Skin epidermis (tissue), 12 donors: ENCODE measurements around the gene COLQ.
A peak's percentile ranks its signal among the peaks of the same experiment; 100 is the strongest.
"Not testable (repeated sequence)": the region's sequence is repeated elsewhere in the genome, so short reads cannot be mapped to it uniquely, and the experiment has no call there.

Source experiments
- H3K27ac ChIP-seq, 21 experiments: fragments of 200-600 bp; sonication (generic) in 11 of 21; one replicate each; pipeline ENCODE4 v1.5.0; 2020; ENCODE audit warnings: mild to moderate bottlenecking in 3 of 21, inconsistent platforms in 2 of 21, moderate library complexity in 2 of 21
- H3K4me3 ChIP-seq, 7 experiments: fragments of 200-600 bp; sonication (generic) in 2 of 7; one replicate each; pipeline ENCODE4 v1.5.0; 2020; ENCODE audit warnings: inconsistent platforms in 2 of 7, mild to moderate bottlenecking in 2 of 7, moderate library complexity in 1 of 7

COLQ gene

DNA sequence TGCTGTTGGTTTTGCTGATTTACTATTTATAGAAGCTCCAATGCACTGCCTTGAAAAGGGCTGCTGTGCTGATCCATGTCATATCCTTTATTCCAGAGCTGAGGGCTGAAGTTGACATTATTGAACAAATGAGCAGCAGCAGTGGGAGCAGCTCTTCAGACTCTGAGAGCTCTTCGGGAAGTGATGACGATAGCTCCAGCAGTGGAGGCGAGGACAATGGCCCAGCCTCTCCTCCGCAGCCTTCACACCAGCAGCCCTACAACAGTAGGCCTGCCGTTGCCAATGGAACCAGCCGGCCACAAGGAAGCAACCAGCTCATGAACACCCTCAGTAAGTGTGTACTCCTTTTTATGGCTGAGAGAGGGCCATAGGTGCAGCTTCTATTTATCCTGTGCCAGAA, 85.3 kb downstream of the COLQ start:
- Histone ChIP-seq H3K27ac (no peak overlapping the region), H3K4me3 (no peak overlapping the region)

DNA sequence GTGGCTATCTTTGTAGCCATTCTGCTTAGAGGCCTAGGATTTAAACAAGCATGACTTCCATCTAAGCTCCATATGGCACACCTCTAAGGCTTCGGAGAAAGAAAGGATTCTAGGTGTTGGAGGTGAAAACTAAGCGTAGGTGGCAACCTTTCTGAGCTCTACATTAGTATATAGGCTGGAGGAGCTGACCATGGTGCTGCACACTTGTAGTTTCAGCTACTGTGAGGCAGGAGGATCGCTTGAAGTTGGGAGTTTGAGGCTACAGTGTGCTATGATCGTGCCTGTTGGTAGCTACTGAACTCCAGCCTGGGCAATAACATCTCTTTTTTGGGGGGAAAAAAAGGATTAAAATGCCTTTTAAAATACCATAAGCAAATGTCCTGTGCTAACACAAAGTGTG, 86.8 kb downstream of the COLQ start:
- Histone ChIP-seq H3K27ac (no peak overlapping the region), H3K4me3 (no peak overlapping the region)

DNA sequence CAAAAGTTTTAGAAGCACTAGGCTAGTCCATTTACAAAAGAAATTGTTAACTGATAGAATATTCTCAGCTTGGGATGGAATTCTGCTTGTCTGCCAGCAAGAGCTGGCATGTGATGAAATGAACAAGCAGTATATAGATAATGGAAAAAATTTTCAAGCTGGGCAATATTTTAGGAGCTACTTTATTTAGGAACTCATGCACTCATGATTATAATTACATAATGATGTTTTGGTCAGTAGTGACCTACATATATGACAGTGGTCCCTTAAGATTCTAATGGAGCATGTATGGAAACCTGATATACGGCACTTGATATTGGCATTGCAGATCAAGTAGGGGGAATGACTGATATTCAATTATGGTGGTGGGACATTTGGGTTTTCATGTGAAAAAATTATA, 88.0 kb downstream of the COLQ start:
- H3K27ac ChIP-seq = no peak overlapping the region
- H3K4me3 ChIP-seq = no peak overlapping the region

DNA sequence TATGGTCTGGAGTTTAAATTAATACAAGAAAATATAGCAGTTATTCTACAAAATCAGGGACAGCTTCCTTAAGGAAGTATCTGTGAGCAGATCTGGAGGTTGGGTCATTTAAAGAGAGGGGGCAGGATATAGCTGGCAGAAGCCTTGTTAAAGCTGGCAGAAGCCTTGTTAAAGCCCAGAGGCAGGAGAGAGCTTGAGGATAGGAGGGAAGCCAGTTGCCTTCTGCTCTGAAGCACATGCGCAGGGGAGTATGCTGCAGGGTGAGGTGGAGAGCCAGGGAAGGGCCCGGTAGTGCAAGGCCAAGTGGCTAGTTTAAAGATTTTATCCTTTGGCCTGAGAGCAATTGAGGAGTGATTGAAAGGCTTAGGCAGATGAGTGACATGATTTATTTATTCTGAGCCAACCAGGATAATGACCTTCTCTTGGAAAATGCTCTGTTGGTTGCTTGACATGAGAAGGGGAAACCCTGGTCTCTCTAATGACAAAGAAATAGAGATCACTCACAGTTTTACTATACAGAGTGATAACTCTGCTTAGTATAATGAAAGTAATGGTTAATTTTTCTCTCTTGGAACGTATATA, 90.2 kb downstream of the COLQ start:
- no peak overlapping the region for H3K4me3 ChIP-seq
- no peak overlapping the region for H3K27ac ChIP-seq

GRCh38 chr3:15430624-15431023, 90.9 kb downstream of the COLQ start:
- Histone ChIP-seq H3K27ac (no peak overlapping the region), H3K4me3 (no peak overlapping the region)

- peak overlapping the region in 4 of 21 experiments; percentile 64 to 93 (median 86) for H3K27ac ChIP-seq
- H3K4me3 ChIP-seq = peak overlapping the region in 3 of 7 experiments; percentile 73 to 87 (median 77)
These were observed 92.4 kb downstream of the COLQ start for GRCh38 chr3:15429080-15429479.

DNA sequence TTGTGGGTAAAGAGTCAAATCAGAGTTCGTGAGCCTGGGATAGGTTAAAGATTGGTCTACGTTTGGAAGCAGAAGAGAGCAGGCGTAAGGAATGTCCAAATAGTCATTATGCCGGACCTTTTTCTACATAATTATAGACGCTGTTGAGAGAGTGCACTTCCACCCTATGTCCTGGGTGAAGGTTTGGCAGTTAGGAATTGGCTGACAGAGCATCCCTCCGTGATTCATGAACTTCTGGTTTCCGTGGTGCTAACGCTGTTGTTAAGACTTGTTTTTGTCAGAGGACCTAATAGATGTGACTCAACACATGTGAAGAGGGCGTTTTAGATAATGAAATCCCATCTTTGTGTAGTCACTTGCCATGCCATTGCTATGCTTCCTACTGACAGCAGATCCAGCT, 93.0 kb downstream of the COLQ start:
- Histone ChIP-seq H3K27ac (peak overlapping the region in 18 of 21 experiments; percentile 76 to 95 (median 91)), H3K4me3 (peak overlapping the region; percentile 63 to 93 (median 77))

DNA sequence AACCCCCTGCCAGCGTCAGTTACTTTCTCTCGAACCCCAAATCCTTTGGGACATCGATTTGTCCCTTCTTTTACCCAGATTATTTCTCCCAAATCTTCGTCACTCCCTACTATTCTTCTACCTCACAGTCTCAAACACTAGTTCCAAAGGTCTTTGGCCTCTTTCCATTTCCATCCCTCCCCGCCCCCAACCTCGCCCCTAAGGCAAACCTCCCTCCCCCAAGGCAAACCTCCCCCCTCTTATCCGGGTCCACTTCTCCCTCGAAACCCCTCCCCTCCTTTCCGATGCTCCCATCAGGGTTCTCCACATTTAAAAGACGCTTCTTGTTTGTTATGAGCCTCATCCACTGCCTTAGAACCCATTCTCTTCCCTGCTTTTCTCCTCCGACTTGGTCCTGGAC, 93.5 kb downstream of the COLQ start:
- Histone ChIP-seq H3K4me3 (peak overlapping the region; percentile 63 to 93 (median 77)), H3K27ac (peak overlapping the region; percentile 76 to 95 (median 90))

GRCh38 chr3:15427182-15427880, 94.2 kb downstream of the COLQ start, which contains the start of the genes EAF1 and METTL6:
Gene EAF1 (plus strand): TSS chr3:15427598. CDS start chr3:15427780, 182 bp downstream.
Gene METTL6 (minus strand): TSS chr3:15427544. CDS start chr3:15426511, 1,033 bp downstream.
- peak within 1 kb of the TSS; percentile 76 to 95 (median 90) for H3K27ac ChIP-seq
- peak within 1 kb of the TSS; percentile 63 to 93 (median 77) for H3K4me3 ChIP-seq

- Histone ChIP-seq H3K4me3 (peak overlapping the region; percentile 63 to 93 (median 77)), H3K27ac (peak overlapping the region in 20 of 21 experiments; percentile 76 to 95 (median 90))
These were observed 94.9 kb downstream of the COLQ start for GRCh38 chr3:15426579-15427118.

DNA sequence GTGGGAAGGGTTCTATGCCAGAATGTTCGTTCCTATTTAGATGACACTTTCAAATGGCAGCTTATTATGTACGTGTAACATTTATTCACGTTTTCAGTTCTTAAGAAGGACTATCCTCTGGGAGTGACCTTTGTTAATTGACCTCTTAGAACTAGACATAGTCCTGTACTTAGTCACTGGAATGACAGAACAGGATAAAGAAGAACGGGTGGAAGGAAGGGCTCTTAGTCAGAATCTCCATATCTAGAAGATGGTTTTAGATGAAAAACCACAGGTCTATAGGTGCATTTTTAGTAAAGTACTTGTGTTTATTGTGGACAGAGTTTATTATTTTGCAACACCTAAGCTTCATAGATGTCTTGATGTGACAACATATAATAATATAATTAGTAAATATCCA, 100.6 kb downstream of the COLQ start:
- Histone ChIP-seq H3K4me3 (no peak overlapping the region), H3K27ac (no peak overlapping the region)

GRCh38 chr3:15410966-15411365, 110.5 kb downstream of the COLQ start:
- H3K4me3 ChIP-seq, H3K27ac ChIP-seq: not testable (repeated sequence)

DNA sequence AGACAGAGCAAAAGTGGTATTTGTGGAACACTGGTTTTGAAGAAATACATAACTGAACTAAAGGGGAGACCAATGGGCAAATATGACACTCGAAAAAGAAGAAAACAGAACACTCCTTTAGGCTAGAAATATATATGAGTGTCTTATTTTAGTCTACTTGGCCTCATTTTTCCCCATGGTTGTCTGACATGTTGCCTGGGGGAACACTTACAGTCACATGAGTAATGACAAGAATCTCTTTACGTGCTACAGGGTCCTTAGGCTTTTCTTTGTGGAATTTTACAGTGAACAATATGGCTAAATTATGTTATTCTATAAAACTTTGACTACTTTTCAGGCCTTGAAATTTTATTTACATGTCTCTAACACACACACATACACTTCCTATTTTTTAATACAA, 111.7 kb downstream of the COLQ start:
- no peak overlapping the region for H3K27ac ChIP-seq

DNA sequence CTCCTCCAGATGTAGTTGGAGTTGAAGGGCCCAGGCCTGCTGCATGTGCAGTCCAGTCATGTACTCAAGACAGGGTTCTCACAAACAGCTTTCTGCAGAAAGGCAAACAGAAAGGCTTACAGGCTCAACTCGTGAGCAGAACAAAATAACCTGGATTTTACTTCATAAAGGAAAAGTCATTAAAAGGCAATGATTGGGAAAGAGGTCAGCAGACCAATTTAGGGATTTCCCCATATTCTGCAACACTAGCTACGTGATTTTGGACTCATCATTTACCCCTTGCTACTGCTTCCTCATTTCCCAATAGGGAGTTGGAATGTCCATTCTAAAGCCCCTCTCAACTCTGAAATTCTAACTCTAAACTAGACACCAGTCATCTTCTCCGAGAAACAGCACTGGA, 112.3 kb downstream of the COLQ start:
- Histone ChIP-seq H3K27ac (no peak overlapping the region), H3K4me3 (no peak overlapping the region)

More for the DNA sequence above, 111.7 kb downstream of the COLQ start:
- no peak overlapping the region for H3K4me3 ChIP-seq

GRCh38 chr3:15405448-15406050, 116.0 kb downstream of the COLQ start:
- Histone ChIP-seq H3K27ac (no peak overlapping the region), H3K4me3 (no peak overlapping the region)

DNA sequence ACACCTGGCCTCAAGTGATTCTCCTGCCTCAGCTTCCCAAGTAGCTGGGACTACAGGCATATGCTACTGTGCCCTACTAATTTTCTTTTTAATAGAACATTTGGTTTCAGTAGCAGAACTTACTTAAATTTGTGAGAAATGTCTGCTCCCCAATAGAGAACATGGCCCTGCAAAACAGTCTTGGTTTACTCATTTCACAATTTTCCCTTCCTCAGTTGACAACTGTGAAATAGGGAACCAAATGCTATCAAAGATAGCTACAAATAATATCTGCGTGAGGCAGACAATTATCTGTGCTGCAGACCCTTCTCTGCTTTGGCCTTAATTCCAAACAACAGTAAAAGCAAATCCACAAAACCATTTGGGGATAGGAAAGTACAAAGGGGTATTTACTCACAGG, 116.7 kb downstream of the COLQ start:
- H3K27ac ChIP-seq = no peak overlapping the region

DNA sequence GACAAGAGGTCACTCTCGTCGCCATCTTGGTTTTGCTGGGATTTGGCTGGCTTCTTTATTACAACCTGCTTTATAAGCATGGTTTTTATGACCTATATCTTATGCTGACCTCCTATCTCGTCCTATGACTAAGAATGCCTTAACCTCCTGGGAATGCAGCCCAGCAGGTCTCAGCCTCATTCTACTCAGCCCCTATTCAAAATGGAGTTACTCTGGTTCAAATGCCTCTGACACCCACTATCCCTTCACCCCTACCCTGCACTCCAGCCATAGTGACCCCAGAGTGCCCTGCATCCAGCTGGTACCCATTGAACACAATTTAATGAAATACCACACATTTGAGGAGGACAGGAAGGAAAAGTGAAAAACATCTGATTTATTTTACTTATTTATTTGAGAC, 117.5 kb downstream of the COLQ start:
- Histone ChIP-seq H3K27ac (no peak overlapping the region), H3K4me3 (no peak overlapping the region)

More for the DNA sequence above, 116.7 kb downstream of the COLQ start:
- H3K4me3 ChIP-seq = no peak overlapping the region

DNA sequence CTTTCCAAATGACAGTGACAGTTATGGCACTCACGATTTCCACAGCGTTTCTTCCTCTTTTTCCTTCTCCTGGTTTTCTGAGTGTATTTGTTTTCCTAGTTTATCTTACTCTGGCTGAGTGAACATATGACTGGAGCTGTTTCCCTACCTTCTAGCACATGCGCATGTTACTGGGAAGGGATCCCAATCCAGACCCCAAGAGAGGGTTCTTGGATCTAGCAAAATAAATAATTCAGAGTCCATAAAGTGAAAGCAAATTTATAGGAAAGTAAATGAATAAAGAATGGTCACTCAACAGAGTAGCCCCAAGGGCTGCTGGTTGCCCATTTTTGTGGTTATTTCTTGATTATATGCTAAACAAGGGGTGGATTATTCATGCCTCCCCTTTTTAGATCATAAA, 118.0 kb downstream of the COLQ start:
- H3K27ac ChIP-seq = peak overlapping the region in 1 of 21 experiments; percentile 50
- H3K4me3 ChIP-seq = no peak overlapping the region

GRCh38 chr3:15401936-15402335, 119.6 kb downstream of the COLQ start:
- H3K4me3 ChIP-seq = no peak overlapping the region

More at GRCh38 chr3:15401936-15402335, 119.6 kb downstream of the COLQ start:
- peak overlapping the region in 1 of 21 experiments; percentile 2 for H3K27ac ChIP-seq
